WTC11 (cell line): Measurements from ENCODE around the gene CD84. TPM values are rescaled to one million over a fixed set of nuclear protein-coding genes. Genes with fewer than 3 reads are reported as not detected.

Source experiments
- ATAC-seq: fragments of 200-7000 bp; cut with Tn5 transposase; 2 replicates; pipeline ENCODE4 v1.10.0; 2021; ENCODE audit warnings: mild to moderate bottlenecking, moderate library complexity
- CTCF ChIA-PET: fragments of 300-600 bp; sonication (Branson Sonifier 250); formaldehyde crosslinking; loops from one replicate; lab custom pipeline; 2021; ENCODE audit warnings: antibody characterized with exemption; lab: Charles Lee
- POLR2A ChIA-PET: fragments of 350-600 bp; sonication (Branson Sonifier 250); formaldehyde crosslinking; loops from one replicate; lab custom pipeline; 2021; ENCODE audit warnings: antibody characterized with exemption; lab: Charles Lee
- DNase-seq: peaks from one replicate; pipeline ENCODE4 v3.0.0; 2021; ENCODE audit warnings: low spot score
- H3K27ac Mint-ChIP-seq: 2 replicates; pipeline ENCODE4 v1.8.0; 2021; ENCODE audit warnings: mixed read lengths
- H3K27me3 Mint-ChIP-seq: 2 replicates; pipeline ENCODE4 v1.8.0; 2021; ENCODE audit warnings: low read depth, mild to moderate bottlenecking, moderate library complexity, mixed read lengths
- H3K36me3 Mint-ChIP-seq: 2 replicates; pipeline ENCODE4 v1.8.0; 2021; ENCODE audit warnings: mixed read lengths
- H3K4me1 Mint-ChIP-seq: 2 replicates; pipeline ENCODE4 v1.8.0; 2022; ENCODE audit warnings: mixed read lengths
- H3K4me3 Mint-ChIP-seq: 2 replicates; pipeline ENCODE4 v1.8.0; 2021; ENCODE audit warnings: mild to moderate bottlenecking, moderate library complexity, mixed read lengths
- H3K9me3 Mint-ChIP-seq: 2 replicates; pipeline ENCODE4 v1.8.0; 2021; ENCODE audit warnings: mixed read lengths
- ELF4 ChIP-seq: sonication (generic); formaldehyde crosslinking; IDR thresholded peaks from 2 replicates; pipeline ENCODE4 v1.8.1; 2022; ENCODE audit warnings: low read depth, mild to moderate bottlenecking, moderate library complexity, missing genetic modification reagents
- ESRRA ChIP-seq: sonication (generic); formaldehyde crosslinking; IDR thresholded peaks from 2 replicates; pipeline ENCODE4 v1.8.1; 2022; ENCODE audit warnings: mild to moderate bottlenecking, missing genetic modification reagents, borderline replicate concordance
- FOXK1 ChIP-seq: sonication (generic); formaldehyde crosslinking; IDR thresholded peaks from 2 replicates; pipeline ENCODE4 v1.8.0; 2022; ENCODE audit warnings: mild to moderate bottlenecking, moderate library complexity, missing genetic modification reagents
- JAZF1 ChIP-seq: fragments of 250-450 bp; sonication (Bioruptor Pico); IDR thresholded peaks from 2 replicates; pipeline ENCODE4 v1.9.0; 2021; ENCODE audit warnings: moderate library complexity, mild to moderate bottlenecking, inconsistent platforms
- KAT7 ChIP-seq: sonication (generic); formaldehyde crosslinking; IDR thresholded peaks from 2 replicates; pipeline ENCODE4 v1.8.1; 2023; ENCODE audit warnings: missing genetic modification reagents, mild to moderate bottlenecking, borderline replicate concordance
- MXD4 ChIP-seq: fragments of 250-450 bp; sonication (Bioruptor Pico); IDR thresholded peaks from 2 replicates; pipeline ENCODE4 v1.8.0; 2021; ENCODE audit warnings: mild to moderate bottlenecking, moderate library complexity, borderline replicate concordance
- MYBL2 ChIP-seq: sonication (generic); formaldehyde crosslinking; IDR thresholded peaks from 2 replicates; pipeline ENCODE4 v1.8.1; 2023; ENCODE audit warnings: mild to moderate bottlenecking, moderate library complexity, missing genetic modification reagents
- NFATC4 ChIP-seq: fragments of 250-450 bp; sonication (Bioruptor Pico); IDR thresholded peaks from 2 replicates; pipeline ENCODE4 v1.9.0; 2021; ENCODE audit warnings: mild to moderate bottlenecking
- NFYB ChIP-seq: sonication (generic); formaldehyde crosslinking; conservative IDR thresholded peaks from 2 replicates; pipeline ENCODE4 v1.8.0; 2022; ENCODE audit warnings: low read depth, missing genetic modification reagents
- RELA ChIP-seq: sonication (generic); formaldehyde crosslinking; IDR thresholded peaks from 2 replicates; pipeline ENCODE4 v1.8.1; 2022; ENCODE audit warnings: missing genetic modification reagents, mild to moderate bottlenecking, borderline replicate concordance
- TCF7 ChIP-seq: sonication (generic); formaldehyde crosslinking; IDR thresholded peaks from 2 replicates; pipeline ENCODE4 v1.8.0; 2022; ENCODE audit warnings: mild to moderate bottlenecking, low read depth, missing genetic modification reagents, moderate library complexity
- ZNF121 ChIP-seq: sonication (generic); formaldehyde crosslinking; IDR thresholded peaks from 2 replicates; pipeline ENCODE4 v1.8.0; 2023; ENCODE audit warnings: missing genetic modification reagents
- ZNF263 ChIP-seq: sonication (generic); formaldehyde crosslinking; IDR thresholded peaks from 2 replicates; pipeline ENCODE4 v1.8.1; 2022; ENCODE audit warnings: low read depth, mild to moderate bottlenecking, moderate library complexity, missing genetic modification reagents
- ZNF423 ChIP-seq: fragments of 250-450 bp; sonication (Bioruptor Pico); IDR thresholded peaks from 2 replicates; pipeline ENCODE4 v2.1.2; 2022; ENCODE audit warnings: mild to moderate bottlenecking, moderate library complexity
- total RNA-seq: library from RNA; stranded (reverse); gene quantifications from 3 replicates; pipeline ENCODE4 v1.2.3, GENCODE V29; 2021
- TF ChIP-seq, protein P1 (sequence below): sonication (generic); formaldehyde crosslinking; IDR thresholded peaks from 2 replicates; pipeline ENCODE4 v1.8.1; 2022; ENCODE audit warnings: low read depth, mild to moderate bottlenecking, moderate library complexity, missing genetic modification reagents, borderline replicate concordance
- TF ChIP-seq, protein P2 (sequence below): sonication (generic); formaldehyde crosslinking; IDR thresholded peaks from 2 replicates; pipeline ENCODE4 v1.8.1; 2023; ENCODE audit warnings: mild to moderate bottlenecking, moderate library complexity, missing genetic modification reagents
- TF ChIP-seq, protein P3 (sequence below): sonication (generic); formaldehyde crosslinking; IDR thresholded peaks from 2 replicates; pipeline ENCODE4 v1.8.0; 2022; ENCODE audit warnings: missing genetic modification reagents
- TF ChIP-seq, protein P4 (sequence below): sonication (generic); formaldehyde crosslinking; IDR thresholded peaks from 2 replicates; pipeline ENCODE4 v1.8.1; 2023; ENCODE audit warnings: mild to moderate bottlenecking, missing genetic modification reagents
- TF ChIP-seq, protein P5 (sequence below): sonication (generic); formaldehyde crosslinking; conservative IDR thresholded peaks from 2 replicates; pipeline ENCODE4 v1.8.1; 2022; ENCODE audit warnings: mild to moderate bottlenecking, missing genetic modification reagents
- TF ChIP-seq, protein P6 (sequence below): sonication (generic); formaldehyde crosslinking; IDR thresholded peaks from 2 replicates; pipeline ENCODE4 v1.8.0; 2022; ENCODE audit warnings: mild to moderate bottlenecking, missing genetic modification reagents
- TF ChIP-seq, protein P7 (sequence below): sonication (generic); formaldehyde crosslinking; IDR thresholded peaks from 2 replicates; pipeline ENCODE4 v1.8.0; 2022; ENCODE audit warnings: mild to moderate bottlenecking, missing genetic modification reagents
- TF ChIP-seq, protein P8 (sequence below): fragments of 250-450 bp; sonication (Bioruptor Pico); IDR thresholded peaks from 2 replicates; pipeline ENCODE4 v1.8.0; 2021; ENCODE audit warnings: mild to moderate bottlenecking

The CD84 gene
- total RNA-seq, 1 experiment from 2014 or later: 0.17 TPM

DNA sequence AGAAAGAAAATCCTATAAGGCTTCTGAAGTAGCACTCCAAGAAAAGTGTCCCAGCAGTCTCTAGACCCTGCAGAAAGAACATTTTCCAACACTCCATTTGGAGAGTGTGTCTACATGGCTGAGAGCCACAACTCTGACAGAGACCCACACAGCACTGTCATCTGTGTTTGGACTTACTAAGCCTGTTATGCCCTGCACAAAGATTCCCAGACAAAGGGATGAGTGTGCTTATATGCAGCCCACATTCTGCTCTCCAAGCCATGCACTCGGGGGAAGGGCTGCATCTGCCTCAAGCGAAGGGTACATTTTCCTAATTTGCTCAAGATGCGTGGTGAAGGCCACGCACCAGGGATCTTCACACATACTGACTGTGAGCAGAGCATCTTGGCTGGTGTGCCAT is 31.9 kb downstream of the CD84 start:
- no peak for DNase-seq
- Mint-ChIP-seq H3K27me3 (peaks cover 3% of the 10 kb centered on the region; the same call in 1 of the 2 replicates), H3K36me3 (no peaks in the 10 kb centered on the region), H3K27ac (no peak overlapping the region), H3K4me3 (no peak overlapping the region), H3K9me3 (peaks cover 8% of the 10 kb centered on the region), H3K4me1 (0 out of 2 replicates have a peak, but pooled peaks cover 4% of the 10 kb centered on the region)
- ChIA-PET POLR2A (no interaction called here), CTCF (interaction anchor here (1.9 kb wide), 1 partner anchor 60 kb away, joined by 5 read pairs; no protein-coding TSS in a partner anchor)
- no peak for ATAC-seq
- TF ChIP-seq KAT7: no peak
- TF ChIP-seq, protein P1, sequence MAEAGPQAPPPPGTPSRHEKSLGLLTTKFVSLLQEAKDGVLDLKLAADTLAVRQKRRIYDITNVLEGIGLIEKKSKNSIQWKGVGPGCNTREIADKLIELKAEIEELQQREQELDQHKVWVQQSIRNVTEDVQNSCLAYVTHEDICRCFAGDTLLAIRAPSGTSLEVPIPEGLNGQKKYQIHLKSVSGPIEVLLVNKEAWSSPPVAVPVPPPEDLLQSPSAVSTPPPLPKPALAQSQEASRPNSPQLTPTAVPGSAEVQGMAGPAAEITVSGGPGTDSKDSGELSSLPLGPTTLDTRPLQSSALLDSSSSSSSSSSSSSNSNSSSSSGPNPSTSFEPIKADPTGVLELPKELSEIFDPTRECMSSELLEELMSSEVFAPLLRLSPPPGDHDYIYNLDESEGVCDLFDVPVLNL (CRISPR knock-in tag): no peak
- TF ChIP-seq, protein P2, sequence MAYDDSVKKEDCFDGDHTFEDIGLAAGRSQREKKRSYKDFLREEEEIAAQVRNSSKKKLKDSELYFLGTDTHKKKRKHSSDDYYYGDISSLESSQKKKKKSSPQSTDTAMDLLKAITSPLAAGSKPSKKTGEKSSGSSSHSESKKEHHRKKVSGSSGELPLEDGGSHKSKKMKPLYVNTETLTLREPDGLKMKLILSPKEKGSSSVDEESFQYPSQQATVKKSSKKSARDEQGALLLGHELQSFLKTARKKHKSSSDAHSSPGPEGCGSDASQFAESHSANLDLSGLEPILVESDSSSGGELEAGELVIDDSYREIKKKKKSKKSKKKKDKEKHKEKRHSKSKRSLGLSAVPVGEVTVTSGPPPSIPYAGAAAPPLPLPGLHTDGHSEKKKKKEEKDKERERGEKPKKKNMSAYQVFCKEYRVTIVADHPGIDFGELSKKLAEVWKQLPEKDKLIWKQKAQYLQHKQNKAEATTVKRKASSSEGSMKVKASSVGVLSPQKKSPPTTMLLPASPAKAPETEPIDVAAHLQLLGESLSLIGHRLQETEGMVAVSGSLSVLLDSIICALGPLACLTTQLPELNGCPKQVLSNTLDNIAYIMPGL (CRISPR knock-in tag): no peak
- TF ChIP-seq ZNF121 (CRISPR knock-in tag): no peak
- TF ChIP-seq, protein P3, sequence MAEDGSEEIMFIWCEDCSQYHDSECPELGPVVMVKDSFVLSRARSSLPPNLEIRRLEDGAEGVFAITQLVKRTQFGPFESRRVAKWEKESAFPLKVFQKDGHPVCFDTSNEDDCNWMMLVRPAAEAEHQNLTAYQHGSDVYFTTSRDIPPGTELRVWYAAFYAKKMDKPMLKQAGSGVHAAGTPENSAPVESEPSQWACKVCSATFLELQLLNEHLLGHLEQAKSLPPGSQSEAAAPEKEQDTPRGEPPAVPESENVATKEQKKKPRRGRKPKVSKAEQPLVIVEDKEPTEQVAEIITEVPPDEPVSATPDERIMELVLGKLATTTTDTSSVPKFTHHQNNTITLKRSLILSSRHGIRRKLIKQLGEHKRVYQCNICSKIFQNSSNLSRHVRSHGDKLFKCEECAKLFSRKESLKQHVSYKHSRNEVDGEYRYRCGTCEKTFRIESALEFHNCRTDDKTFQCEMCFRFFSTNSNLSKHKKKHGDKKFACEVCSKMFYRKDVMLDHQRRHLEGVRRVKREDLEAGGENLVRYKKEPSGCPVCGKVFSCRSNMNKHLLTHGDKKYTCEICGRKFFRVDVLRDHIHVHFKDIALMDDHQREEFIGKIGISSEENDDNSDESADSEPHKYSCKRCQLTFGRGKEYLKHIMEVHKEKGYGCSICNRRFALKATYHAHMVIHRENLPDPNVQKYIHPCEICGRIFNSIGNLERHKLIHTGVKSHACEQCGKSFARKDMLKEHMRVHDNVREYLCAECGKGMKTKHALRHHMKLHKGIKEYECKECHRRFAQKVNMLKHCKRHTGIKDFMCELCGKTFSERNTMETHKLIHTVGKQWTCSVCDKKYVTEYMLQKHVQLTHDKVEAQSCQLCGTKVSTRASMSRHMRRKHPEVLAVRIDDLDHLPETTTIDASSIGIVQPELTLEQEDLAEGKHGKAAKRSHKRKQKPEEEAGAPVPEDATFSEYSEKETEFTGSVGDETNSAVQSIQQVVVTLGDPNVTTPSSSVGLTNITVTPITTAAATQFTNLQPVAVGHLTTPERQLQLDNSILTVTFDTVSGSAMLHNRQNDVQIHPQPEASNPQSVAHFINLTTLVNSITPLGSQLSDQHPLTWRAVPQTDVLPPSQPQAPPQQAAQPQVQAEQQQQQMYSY (CRISPR knock-in tag): no peak
- no peak for TF ChIP-seq MXD4 (CRISPR knock-in tag)
- no peak for TF ChIP-seq MYBL2 (CRISPR knock-in tag)
- no peak for TF ChIP-seq TCF7 (CRISPR knock-in tag)
- TF ChIP-seq, protein P4, sequence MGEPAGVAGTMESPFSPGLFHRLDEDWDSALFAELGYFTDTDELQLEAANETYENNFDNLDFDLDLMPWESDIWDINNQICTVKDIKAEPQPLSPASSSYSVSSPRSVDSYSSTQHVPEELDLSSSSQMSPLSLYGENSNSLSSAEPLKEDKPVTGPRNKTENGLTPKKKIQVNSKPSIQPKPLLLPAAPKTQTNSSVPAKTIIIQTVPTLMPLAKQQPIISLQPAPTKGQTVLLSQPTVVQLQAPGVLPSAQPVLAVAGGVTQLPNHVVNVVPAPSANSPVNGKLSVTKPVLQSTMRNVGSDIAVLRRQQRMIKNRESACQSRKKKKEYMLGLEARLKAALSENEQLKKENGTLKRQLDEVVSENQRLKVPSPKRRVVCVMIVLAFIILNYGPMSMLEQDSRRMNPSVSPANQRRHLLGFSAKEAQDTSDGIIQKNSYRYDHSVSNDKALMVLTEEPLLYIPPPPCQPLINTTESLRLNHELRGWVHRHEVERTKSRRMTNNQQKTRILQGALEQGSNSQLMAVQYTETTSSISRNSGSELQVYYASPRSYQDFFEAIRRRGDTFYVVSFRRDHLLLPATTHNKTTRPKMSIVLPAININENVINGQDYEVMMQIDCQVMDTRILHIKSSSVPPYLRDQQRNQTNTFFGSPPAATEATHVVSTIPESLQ (CRISPR knock-in tag): no peak
- TF ChIP-seq ZNF263 (CRISPR knock-in tag): no peak
- no peak for TF ChIP-seq JAZF1 (CRISPR knock-in tag)
- TF ChIP-seq NFATC4: no peak
- no peak for TF ChIP-seq NFYB (CRISPR knock-in tag)
- TF ChIP-seq FOXK1 (CRISPR knock-in tag): no peak
- TF ChIP-seq, protein P5, sequence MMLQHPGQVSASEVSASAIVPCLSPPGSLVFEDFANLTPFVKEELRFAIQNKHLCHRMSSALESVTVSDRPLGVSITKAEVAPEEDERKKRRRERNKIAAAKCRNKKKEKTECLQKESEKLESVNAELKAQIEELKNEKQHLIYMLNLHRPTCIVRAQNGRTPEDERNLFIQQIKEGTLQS: no peak

DNA sequence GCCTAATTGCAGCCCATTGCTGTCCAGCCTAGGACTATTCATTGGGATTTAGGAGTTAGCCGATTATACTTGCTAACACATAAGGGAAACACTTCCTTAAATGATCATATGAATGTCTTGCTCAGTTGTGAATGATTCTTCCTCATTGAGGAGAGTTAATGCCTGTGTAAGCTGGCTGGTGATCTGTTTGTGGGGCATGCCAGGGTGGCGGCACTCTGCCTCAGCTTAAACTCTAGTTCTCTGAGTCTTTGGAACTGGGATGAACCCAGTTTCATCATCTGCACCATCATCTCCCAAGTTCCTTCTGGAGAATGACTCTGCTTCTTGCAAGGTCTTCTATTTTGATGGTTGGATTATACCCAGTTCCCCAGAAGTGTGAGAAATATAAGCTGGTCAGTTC is 32.4 kb downstream of the CD84 start:
- peaks cover 3% of the 10 kb centered on the region; the same call in 1 of the 2 replicates for H3K27me3 Mint-ChIP-seq
- CTCF ChIA-PET: interaction anchor here (1.9 kb wide), 1 partner anchor 60 kb away, joined by 5 read pairs; no protein-coding TSS in a partner anchor
- no peak overlapping the region for H3K4me3 Mint-ChIP-seq
- H3K4me1 Mint-ChIP-seq: 0 out of 2 replicates have a peak, but pooled peaks cover 4% of the 10 kb centered on the region
- ATAC-seq (no peak), DNase-seq (no peak)
- H3K27ac Mint-ChIP-seq: no peak overlapping the region
- peaks cover 7% of the 10 kb centered on the region for H3K9me3 Mint-ChIP-seq
- H3K36me3 Mint-ChIP-seq: no peaks in the 10 kb centered on the region
- POLR2A ChIA-PET: no interaction called here
- TF ChIP-seq, protein P6, sequence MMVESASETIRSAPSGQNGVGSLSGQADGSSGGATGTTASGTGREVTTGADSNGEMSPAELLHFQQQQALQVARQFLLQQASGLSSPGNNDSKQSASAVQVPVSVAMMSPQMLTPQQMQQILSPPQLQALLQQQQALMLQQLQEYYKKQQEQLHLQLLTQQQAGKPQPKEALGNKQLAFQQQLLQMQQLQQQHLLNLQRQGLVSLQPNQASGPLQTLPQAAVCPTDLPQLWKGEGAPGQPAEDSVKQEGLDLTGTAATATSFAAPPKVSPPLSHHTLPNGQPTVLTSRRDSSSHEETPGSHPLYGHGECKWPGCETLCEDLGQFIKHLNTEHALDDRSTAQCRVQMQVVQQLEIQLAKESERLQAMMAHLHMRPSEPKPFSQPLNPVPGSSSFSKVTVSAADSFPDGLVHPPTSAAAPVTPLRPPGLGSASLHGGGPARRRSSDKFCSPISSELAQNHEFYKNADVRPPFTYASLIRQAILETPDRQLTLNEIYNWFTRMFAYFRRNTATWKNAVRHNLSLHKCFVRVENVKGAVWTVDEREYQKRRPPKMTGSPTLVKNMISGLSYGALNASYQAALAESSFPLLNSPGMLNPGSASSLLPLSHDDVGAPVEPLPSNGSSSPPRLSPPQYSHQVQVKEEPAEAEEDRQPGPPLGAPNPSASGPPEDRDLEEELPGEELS: no peak
- TF ChIP-seq ESRRA (no peak), ZNF423 (CRISPR knock-in tag) (no peak), RELA (CRISPR knock-in tag) (no peak), ELF4 (CRISPR knock-in tag) (no peak)
- TF ChIP-seq, protein P7, sequence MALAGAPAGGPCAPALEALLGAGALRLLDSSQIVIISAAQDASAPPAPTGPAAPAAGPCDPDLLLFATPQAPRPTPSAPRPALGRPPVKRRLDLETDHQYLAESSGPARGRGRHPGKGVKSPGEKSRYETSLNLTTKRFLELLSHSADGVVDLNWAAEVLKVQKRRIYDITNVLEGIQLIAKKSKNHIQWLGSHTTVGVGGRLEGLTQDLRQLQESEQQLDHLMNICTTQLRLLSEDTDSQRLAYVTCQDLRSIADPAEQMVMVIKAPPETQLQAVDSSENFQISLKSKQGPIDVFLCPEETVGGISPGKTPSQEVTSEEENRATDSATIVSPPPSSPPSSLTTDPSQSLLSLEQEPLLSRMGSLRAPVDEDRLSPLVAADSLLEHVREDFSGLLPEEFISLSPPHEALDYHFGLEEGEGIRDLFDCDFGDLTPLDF (CRISPR knock-in tag): no peak
- TF ChIP-seq, protein P8, sequence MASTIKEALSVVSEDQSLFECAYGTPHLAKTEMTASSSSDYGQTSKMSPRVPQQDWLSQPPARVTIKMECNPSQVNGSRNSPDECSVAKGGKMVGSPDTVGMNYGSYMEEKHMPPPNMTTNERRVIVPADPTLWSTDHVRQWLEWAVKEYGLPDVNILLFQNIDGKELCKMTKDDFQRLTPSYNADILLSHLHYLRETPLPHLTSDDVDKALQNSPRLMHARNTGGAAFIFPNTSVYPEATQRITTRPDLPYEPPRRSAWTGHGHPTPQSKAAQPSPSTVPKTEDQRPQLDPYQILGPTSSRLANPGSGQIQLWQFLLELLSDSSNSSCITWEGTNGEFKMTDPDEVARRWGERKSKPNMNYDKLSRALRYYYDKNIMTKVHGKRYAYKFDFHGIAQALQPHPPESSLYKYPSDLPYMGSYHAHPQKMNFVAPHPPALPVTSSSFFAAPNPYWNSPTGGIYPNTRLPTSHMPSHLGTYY (CRISPR knock-in tag): no peak
